NCI-H510A (cell line): ENCODE results near the gene LAMA2.

ENCODE experiments used
- DNase-seq: peaks from one replicate; lab custom pipeline; 2025; lab: John Stamatoyannopoulos, UW

Gene LAMA2

GRCh38 chr6:129368076-129368475, 485.1 kb downstream of the LAMA2 start:
- DNase-seq: no peak

DNA sequence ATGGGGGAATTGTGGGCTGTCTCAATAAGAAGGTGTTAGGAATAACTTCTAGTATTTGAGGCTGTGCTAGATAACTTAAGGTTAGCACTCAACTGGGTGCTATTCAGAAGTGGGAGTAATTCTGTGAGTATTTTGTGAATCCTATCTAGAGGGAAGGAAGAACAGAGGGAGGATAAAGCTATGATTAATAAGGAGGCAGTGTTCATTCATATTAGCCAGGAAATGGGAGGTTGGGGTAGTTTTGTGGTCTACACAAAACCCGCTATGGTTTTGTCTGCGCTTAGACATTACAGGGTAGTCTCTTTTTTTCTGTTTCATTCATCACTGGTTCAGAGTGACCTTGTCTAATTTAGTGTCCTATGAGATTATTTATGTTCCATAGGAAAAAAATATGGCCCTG, 486.0 kb downstream of the LAMA2 start:
- DNase-seq: no peak

- no peak for DNase-seq
Measured at GRCh38 chr6:129369737-129370136, 486.8 kb downstream of the LAMA2 start.

GRCh38 chr6:129370268-129370916, 487.5 kb downstream of the LAMA2 start:
- DNase-seq: no peak

- DNase-seq: no peak
Measured at GRCh38 chr6:129381885-129382284, 498.9 kb downstream of the LAMA2 start.

GRCh38 chr6:129382916-129383315, 500.0 kb downstream of the LAMA2 start:
- DNase-seq: no peak

GRCh38 chr6:129385117-129385516, 502.2 kb downstream of the LAMA2 start:
- no peak for DNase-seq

- DNase-seq: no peak
Measured at GRCh38 chr6:129390900-129391299, 508.0 kb downstream of the LAMA2 start.

DNA sequence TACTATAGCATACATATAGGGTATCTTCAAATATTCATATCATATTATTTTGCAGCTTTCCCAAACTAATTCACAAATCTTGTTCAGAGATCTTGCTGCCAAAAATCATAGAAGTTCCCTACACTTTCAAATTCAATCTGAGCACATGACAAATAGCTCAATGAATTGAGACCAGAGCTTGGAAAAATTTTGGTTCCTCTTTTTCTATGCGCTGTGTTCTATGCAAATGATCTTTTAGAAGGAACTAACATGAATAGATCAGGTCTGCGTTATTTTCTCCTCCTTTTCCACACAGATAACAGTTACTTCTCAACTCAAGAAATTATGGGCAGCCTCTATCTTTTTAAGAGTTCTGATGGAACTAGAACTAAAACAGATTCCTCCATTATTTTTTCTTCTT, 510.7 kb downstream of the LAMA2 start:
- DNase-seq: no peak

DNA sequence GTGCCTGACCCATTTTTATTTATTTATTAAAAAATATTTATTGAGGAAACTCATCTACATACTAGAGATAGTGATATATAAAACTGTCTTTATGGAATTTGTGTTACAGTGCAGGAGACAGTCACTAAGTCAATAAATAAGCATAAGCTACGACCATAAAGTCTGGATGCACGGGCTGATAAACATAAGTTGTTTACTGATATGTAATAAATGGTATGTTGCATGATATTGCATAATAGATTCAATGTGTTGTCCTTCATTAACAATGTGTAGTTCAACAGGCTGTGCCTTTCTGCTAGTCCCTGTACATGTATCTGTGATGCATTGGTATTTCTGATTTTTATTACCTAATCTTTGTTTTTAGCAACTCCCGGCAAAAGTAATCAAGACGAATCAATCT, 515.8 kb downstream of the LAMA2 start:
- DNase-seq: no peak

GRCh38 chr6:129402244-129402643, 519.3 kb downstream of the LAMA2 start:
- no peak for DNase-seq

GRCh38 chr6:129411092-129411491, 528.2 kb downstream of the LAMA2 start:
- DNase-seq: no peak

- DNase-seq: no peak
Measured at GRCh38 chr6:129416337-129416990, 533.5 kb downstream of the LAMA2 start.

DNA sequence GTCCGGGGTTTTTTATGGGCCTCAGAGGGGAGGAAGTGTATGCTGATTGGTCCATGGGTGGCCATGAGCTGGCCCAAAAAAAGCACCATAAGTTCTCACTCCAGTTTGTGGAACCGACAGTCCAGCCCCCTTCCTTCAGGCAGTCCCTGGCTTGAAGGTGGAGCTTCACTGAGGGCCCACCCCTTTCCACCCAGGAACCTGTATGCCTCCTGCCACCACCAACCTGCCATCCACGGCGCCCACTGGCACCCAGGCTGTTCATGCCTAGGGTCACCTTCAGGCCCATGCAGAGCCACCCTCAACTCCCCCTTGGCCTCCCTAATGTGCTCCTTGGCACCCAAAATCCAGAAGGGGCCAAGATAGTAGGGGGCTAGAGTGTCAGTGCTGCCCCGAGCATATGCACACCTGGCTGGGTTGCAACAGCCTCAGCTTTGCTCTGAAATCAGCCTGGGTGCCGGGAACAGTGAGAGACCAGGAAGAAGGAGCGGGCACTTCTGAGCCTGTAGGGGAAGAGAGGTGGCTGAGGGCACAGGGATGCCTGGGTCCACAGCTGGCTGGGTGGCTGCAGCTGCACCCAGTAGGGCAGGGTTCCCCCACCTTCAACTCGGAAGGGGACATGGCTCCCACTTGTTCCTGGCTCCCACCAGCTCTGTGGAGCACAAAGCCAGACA, 534.6 kb downstream of the LAMA2 start:
- DNase-seq: no peak

DNA sequence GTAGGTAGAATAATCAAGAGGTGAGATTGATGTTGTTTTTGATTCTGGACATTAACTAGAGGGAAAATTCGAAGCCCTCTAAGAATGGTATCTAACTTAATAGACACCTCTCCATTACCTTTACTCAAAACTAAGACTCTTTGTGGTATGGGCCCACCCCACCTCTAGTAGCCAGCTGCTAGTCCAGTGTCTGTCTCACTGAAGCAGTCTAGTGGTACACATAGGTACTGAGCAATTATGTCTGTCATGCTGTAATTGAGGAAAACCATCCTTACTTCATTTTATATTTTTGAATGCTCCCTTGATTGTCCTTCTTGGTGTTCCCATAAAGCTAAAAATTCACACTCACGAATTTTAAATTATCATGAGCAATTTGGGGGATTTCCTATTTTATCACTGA, 536.4 kb downstream of the LAMA2 start:
- DNase-seq: no peak

DNA sequence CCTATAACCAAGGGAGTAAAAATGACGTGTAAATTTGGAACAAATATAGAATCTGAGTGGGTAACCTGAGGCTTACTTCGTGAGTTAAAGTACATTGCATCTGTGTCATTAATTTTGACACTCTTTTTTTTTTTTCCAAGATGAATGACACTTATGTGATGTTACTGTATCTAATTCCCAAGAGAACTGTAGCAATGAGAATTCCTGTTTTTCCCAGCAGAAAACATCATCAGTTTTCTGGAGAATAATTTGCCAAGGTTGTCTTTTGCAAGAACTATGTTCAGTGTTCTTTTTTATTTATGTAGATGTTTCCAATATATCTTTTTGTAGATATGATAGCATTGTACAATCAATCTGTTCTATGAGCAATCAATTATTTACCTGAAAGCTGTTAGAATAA, 543.4 kb downstream of the LAMA2 start:
- DNase-seq: no peak

DNA sequence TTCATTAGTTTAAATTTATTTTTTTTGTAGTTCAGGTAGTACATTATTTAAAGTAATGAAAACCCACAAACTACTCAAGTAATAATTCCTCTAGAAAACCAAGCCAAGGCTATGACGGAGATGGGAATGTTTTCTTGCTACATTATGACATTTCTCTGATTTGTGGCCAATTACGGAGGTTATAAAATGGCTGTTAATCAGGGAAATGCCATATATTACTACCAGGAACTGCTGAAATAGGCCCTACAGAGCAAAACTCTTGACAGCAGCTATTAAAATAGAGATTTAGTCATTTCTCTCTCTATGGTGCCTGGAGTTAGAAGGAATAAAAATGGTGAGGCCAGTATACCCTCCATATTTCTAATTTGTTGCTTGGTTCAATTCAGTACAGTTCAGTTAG, 547.0 kb downstream of the LAMA2 start:
- DNase-seq: no peak

DNA sequence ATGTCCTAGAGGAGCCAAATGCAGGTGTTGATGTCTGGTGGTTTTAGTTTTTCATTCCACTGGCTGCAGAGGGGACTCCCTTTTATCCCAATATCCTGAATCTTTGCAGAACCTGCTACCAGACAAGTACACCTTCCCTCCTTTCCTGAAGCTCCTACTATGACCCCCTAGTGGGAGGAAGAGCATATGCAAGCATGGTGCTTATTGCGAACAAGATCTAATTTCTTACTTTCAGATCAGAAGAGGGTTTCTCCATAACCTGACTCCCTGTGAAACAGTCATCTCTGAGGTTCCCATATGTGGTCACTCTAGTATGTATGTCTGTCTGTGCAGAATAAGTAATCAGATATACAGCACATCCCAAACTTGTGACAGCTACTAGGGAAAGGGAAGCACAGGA, 549.8 kb downstream of the LAMA2 start:
- no peak for DNase-seq

DNA sequence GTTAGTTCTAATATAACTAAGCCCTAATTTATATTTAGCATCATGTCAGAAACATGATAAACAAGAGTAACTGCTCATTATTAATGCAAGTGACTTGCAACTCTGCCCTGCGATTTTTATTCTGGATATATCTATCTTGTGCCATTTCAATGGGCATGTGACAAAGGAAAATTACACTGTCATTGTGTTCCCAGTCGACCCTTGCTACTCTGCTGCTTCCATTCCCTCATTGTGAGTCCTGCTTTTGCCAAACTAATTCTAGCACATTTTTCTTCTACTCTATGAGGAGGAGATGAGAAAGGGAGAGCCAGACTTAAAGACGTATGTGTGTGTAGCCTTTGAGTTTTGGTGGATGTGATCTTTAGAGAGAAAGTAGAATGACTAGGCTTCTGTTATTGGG, 551.2 kb downstream of the LAMA2 start:
- DNase-seq: no peak

DNA sequence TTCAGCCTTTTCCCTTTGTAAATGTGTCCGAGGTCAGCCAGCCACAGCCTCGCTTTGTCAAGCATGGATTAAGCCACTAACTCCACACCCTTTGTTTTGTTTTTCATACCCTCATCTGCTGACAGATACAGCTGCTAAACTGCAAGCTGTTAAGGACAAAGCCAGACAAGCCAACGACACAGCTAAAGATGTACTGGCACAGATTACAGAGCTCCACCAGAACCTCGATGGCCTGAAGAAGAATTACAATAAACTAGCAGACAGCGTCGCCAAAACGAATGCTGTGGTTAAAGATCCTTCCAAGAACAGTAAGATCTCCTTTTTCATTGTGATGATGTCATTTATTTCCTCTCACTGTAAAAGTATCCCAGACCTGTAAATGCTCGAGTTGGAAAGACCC, 557.8 kb downstream of the LAMA2 start:
- DNase-seq: no peak

DNA sequence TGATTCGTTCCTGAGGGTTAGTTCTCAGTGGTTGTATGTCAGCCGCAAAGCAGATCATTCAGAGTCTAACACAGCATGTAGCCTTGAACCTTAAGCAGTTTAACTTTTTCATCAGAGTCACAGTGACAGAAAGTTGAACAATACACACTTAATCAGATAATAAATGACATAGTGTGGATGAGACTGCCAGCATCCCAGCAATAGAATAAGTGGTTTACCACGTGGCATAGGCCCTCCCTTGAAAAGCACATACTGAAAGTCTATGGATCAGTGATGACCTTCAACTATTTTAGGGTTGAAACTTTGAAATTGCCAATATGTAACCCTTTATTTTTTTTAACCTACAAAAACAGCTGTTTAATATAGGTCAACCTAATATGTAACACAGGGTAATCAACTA, 561.7 kb downstream of the LAMA2 start:
- DNase-seq: no peak

GRCh38 chr6:129446272-129447197, 563.6 kb downstream of the LAMA2 start:
- no peak for DNase-seq

DNA sequence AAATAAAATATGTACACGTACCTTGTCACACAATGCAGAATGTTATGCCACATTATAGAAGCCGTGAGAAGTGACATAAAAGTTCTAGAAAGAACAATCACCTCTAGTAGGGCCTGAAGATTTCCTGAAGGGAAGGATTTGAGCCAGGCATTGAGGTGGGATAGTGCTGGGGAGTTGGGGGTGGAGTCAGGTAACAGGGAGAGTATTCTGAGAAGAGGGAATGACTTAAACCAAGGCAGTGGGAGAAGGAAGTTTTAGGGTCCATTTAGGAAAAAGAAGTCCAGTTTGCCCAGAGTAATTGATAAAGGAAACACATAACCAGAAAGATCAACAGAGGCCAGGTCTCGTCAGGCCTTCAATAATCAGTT, 564.2 kb downstream of the LAMA2 start:
- no peak for DNase-seq
